HG03066 (cell line): ENCODE results near the gene STAB2.

ENCODE experiments used
- ATAC-seq: cut with Tn5 transposase; IDR thresholded peaks from one replicate; pipeline ENCODE4 v1.9.1; 2021; ENCODE audit warnings: low read depth; ENCODE audit not compliant: unreplicated experiment

STAB2 gene

GRCh38 chr12:103772367-103773108 lies 185.5 kb downstream of the STAB2 start:
- ATAC-seq = no peak

DNA sequence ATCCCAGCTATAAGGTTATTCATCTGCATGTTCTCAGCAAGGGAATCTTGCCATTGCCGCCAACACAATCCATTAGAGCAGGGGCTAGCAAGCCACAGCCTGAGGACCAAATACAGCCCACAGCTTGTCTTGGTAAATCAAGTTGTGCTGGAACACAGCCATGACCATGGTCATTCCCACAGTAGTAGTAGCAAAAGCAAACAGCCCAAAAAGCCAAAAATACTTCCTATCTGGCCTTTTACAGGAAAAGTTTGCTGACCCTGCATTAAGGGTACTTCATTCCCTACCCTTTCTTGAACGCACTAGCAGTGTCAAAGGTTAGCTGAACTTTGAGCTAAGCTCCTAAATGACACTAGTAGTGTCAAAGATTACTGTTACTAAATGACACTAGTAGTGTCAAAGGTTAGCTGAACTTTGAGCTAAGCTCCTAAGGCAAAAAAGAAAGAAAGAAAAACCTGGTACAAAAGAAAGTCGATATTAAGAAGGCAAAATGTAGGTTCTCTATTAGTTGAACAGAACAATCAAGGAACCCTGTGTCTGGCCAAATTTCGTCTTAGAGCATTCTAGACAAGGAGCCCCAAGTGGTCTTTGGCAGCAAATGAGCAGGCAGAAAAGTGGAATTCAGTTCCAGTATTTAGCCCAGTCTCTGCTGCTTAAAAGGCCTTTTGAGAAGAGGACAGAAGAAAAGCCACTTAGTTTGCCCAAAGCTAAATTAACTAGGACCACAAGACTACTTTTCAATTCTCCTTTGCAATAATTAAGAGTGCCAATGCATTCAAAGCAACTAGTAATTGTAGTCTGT lies 186.2 kb downstream of the STAB2 start:
- no peak for ATAC-seq

DNA sequence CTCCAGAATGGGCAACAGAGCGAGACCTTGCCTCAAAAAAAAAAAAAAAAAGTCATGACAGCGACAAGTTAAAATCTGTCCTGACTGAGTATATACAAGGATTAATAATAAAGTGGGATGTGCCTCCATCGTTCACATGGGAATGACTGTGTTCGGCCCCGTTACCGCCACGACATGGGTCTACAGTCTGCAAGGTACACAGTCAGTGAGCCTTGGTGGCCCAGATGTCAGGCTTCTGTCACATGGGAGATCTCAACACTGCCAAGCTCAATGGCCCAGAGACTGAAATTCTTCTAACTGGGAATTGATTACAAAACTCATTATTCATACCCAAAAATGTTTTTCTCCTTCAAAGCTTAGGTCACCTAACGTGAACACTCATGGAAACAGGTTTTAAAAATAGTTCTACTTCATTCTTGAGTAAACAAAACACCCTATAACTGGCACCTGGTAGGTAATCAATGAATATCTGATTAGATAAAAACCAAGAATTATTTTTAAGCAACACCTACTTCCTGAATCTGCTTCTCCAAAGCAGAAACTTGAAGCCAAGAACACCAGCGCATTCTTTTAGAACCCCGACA lies 188.0 kb downstream of the STAB2 start:
- no peak for ATAC-seq

DNA sequence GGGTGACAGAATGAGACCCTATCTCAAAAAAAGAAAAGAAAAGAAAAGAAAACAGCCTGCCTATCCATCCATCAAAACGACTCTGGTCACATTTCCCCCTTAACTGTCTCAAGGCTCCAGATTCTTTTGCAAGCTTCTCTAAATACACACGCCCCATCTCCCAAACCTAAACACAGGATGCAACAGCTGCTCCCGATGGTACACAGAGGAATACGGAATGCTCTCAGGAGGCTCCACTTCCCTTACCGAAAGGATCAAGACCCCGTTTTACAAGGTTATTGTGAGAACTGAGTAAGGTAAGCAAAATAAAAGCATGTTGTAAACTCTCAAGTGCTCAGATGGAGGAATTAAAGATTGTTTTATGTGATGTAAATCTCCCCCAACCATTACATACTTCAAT lies 191.7 kb downstream of the STAB2 start:
- no peak for ATAC-seq

DNA sequence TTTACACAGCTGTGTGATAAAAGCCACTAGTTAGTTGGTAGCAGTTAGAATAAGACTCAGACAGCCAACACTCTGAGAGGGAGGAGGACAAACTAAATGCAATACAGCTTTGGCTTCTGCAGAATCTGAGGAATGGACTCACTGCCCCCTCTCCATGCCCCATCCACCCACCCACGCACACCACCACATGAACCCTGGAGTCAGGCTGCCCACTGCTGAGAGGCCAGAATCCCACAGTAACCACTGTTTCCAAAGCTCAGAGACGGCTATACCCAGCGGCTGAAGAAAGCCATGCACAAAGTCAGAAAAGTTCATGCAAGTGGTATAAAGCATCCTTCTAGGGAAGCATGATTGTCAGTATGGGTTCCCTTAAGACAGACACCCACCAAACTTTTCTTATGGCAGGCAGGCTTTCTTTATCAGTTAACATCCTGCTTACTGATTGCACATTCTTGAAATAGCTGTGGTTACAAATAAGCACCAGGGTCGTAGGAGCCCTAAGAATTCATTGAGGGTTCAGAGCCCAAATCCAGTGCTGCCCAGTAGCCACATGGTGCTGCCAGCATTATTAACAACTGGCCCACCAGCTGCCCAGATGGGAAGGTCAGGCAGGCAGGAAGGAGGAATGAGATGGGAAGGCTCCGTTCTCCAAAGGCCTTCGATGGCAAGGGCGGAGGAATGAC lies 192.5 kb downstream of the STAB2 start:
- ATAC-seq = no peak

DNA sequence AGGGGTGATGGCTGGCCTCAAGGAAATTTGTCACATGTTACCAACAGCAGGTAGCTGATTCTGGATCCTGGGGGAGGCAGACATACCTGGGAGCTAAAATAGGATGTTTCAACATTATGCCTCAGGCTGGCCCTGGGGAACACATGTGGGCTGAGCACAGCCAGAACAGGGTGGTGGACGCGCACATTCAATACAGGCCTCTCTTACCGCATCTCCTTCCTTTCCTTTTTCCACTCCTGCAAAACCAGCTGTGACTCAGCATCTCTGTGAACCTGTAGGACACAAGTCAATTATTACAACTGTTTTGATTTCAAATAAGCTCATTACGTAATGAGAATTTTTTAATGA lies 193.0 kb downstream of the STAB2 start:
- ATAC-seq = no peak

GRCh38 chr12:103780992-103781391 lies 193.9 kb downstream of the STAB2 start:
- ATAC-seq = no peak

DNA sequence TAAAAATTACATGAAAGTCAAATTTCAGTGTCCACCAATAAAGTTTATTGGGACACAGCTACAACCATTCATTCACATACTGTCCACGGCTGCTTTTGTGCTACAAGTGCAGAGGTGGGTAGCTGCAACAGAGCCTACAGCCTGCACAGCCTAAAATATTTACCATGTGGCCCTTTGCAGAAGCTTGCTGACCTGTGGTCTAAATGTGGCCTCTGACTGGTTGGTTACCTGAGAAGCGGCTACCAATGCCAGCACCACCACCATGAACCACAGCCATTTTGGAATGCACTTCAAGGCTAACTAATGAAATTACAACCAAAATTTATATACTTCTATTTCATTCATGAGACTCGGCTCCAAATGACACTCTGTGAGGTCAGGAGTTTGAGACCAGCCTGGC lies 195.3 kb downstream of the STAB2 start:
- no peak for ATAC-seq

- no peak for ATAC-seq
Measured at GRCh38 chr12:103783744-103784664, 196.9 kb downstream of the STAB2 start.

DNA sequence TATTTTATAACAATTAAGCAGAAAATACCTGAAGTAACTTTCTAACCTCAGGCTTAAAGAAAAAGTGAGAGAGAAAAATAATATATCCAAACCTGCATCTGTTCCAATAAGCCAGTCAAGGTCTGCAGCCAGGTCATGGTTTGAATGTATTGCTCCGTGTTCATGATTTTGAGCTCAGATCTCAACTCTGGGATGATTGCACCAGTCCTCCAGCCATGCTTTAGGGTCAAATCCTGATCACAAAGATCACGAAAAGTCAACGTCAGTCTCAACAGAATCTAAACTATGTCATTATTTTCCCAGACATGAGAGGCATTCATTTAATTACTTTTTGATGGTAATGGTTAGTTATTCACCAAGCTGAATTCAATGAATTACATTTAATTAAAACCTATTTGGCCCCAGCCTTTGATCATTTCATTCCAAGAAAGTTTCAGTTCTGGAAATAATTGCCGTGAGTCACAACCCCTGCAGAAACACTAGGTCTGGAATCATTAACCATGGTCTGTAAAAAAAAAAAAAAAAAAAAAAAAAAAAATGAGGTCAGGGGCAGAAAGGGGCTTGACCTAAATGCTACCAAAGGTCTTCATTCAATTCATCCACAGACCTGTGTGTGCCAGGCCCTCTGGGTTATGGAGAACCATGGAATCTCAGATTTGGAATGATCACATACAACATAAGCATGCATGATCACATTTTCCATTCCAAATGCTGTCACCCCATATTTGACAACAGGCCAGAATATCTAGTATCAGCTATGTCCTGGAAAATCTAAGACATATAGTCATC lies 198.4 kb downstream of the STAB2 start:
- no peak for ATAC-seq

DNA sequence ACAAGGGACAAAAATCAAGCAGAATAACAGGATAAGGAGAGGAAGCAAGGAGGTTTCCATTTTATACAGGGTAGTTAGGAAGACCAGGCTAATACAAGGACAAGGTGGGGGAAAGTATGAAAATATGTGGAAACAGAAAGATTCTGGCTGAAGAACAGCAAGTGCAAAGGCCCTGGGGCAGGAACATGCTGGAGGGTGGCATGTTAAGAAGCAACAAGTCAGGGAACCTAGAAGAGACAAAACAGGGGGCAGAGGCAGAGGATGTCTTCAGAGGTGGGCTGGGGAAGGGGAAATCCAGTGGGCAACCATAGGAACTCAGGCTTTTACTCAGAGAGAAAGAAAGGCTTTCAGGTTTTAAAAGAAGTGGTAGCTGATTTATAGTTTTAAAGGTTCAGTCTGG lies 199.1 kb downstream of the STAB2 start:
- ATAC-seq = no peak

GRCh38 chr12:103791350-103791920 lies 204.4 kb downstream of the STAB2 start:
- no peak for ATAC-seq

GRCh38 chr12:103793046-103793445 lies 206.0 kb downstream of the STAB2 start:
- ATAC-seq = no peak

DNA sequence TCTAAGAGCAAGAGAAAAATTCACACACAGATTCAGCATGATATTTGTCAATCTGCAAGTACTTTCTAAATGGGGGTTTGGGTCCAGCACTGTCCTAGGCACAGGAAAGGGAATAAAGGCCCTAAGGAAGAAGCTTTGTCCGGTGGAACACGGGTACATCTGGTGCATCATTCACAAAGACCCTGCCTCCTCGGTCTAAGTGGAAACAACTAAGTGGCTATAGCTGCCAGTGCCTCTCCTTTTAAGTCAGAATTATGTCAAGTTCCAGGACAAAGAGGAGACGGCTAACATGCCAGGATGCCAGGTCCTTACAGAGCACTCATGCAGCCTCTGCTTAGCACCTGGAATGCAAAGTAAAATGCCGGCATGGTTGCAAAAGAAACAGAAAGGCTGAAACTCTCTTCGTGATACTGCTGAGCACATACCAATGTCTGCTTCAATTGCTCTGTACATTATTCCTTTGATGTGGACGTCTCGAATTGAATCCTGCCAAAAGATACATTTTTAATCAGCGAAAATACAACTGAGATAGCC lies 206.5 kb downstream of the STAB2 start:
- no peak for ATAC-seq

DNA sequence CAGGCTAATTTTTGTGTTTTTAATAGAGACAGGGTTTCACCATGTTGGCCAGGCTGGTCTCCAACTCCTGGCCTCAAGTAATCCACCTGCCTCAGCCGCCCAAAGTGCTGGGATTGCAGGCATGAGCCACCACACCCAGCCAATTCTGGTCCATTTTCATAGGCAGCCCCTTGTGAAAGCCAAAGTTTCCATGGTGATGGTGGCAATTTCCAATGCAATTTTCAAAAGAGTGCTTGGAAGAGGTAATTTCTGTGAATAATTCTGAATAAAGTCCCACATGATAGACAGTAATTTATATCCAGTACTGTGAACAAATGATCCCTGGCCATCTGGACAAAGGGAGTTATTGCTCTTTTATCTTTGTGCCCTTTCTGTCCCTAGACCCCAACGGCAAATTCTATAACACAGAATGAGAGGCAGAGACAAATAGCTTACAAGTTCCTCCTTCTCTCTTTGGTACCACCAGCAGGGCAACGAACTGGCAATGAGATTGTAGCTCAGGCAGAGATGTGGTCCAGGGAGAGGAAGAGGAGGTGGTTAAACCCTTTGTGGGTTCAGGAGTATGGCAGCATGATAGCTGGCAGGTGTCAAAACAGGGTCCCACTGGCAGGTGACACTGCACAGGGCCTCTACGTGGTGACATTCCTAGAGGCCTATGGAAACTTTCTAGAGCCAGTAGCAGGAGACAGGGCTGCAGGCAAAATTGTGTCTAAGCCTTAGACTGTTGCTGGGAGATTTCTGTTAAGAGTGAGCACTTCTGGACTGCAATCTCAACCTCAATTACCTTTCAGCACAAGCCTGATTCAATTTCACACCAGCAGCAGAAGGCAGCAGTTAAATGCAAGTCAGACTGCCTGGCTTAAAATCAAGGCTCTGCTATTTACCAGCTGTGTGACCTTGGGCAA lies 207.5 kb downstream of the STAB2 start:
- no peak for ATAC-seq

GRCh38 chr12:103798586-103798985 lies 211.5 kb downstream of the STAB2 start:
- ATAC-seq = no peak

DNA sequence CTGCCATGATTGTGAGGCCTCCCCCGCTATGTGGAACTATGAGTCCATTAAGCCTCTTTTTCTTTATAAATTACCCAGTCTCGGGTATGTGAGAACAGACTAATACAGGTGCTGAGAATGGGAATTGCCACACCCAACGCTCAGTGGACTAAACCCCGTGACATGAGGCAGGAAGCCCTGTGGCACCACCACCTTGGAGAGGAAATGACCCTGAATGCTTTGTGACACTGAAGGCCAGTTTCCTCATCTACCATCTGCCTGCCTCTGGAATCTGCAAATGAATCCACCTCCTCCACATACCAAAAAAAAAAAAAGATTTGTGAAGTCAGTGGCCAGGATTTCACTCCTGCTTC lies 212.4 kb downstream of the STAB2 start:
- no peak for ATAC-seq
